ENCODE results near the gene NUP50.

- TF ChIP-seq EZH2 (IDR thresholded peaks at IDR 0.05; ENCODE audit: low read length): no peak
- TF ChIP-seq, protein P1, sequence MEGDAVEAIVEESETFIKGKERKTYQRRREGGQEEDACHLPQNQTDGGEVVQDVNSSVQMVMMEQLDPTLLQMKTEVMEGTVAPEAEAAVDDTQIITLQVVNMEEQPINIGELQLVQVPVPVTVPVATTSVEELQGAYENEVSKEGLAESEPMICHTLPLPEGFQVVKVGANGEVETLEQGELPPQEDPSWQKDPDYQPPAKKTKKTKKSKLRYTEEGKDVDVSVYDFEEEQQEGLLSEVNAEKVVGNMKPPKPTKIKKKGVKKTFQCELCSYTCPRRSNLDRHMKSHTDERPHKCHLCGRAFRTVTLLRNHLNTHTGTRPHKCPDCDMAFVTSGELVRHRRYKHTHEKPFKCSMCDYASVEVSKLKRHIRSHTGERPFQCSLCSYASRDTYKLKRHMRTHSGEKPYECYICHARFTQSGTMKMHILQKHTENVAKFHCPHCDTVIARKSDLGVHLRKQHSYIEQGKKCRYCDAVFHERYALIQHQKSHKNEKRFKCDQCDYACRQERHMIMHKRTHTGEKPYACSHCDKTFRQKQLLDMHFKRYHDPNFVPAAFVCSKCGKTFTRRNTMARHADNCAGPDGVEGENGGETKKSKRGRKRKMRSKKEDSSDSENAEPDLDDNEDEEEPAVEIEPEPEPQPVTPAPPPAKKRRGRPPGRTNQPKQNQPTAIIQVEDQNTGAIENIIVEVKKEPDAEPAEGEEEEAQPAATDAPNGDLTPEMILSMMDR (optimal IDR thresholded peaks at IDR 0.05 in 1 of 3, IDR thresholded peaks at IDR 0.05 in 1 of 3, conservative IDR thresholded peaks at IDR 0.05 in 1 of 3; ENCODE audit: extremely low read depth in 1 of 3, insufficient read depth in 2 of 3, low read length in 3 of 3): no peak
Observed at GRCh38 chr22:45139693-45140092, 24.0 kb upstream of the NUP50 start.
